Measurements from ENCODE around the gene STRADB. TPM values are rescaled to one million over a fixed set of nuclear protein-coding genes. Genes with fewer than 3 reads are reported as not detected.

STRADB gene
- total RNA-seq, 1 donor from 2014 or later: 109 TPM

DNA sequence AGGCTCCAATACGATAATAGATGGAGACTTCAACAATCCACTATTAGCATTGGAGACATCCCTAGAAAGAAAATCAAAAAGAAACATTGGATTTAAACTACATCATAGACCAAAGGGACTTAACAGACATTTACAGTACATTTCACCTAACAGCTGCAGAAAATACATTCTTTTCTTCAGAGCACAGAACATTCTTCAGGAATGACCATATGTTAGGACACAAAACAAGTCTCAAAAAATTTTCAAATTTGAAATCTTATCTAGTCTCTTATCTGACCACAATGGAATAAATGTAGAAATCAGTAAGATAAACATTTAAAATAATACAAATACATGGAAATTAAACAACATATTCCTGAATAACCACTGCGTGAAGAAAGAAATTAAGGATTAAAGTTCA, 68.7 kb downstream of the STRADB start:
- Histone ChIP-seq H3K4me3 (ENCODE audit: low read length in 3 of 3) (no peak overlapping the region), H3K9me3 (ENCODE audit: control insufficient read depth in 3 of 3, low read length in 3 of 3) (peaks cover 0 to 4% (median 0%) of the 10 kb centered on the region in 3 donors), H3K4me1 (ENCODE audit: control insufficient read depth in 3 of 3, insufficient read depth in 3 of 3, low read length in 3 of 3) (no peaks in the 10 kb centered on the region), H3K27ac (ENCODE audit: low read depth, low read length) (no peak overlapping the region), H3K27me3 (ENCODE audit: control insufficient read depth in 3 of 3, insufficient read depth in 3 of 3, low read length in 3 of 3) (no peaks in the 10 kb centered on the region), H3K36me3 (ENCODE audit: control insufficient read depth in 3 of 3, insufficient read depth in 3 of 3, low read length in 3 of 3) (no peaks in the 10 kb centered on the region), H3K9ac (ENCODE audit: low read depth in 1 of 3, low read length in 3 of 3) (no peak overlapping the region)

DNA sequence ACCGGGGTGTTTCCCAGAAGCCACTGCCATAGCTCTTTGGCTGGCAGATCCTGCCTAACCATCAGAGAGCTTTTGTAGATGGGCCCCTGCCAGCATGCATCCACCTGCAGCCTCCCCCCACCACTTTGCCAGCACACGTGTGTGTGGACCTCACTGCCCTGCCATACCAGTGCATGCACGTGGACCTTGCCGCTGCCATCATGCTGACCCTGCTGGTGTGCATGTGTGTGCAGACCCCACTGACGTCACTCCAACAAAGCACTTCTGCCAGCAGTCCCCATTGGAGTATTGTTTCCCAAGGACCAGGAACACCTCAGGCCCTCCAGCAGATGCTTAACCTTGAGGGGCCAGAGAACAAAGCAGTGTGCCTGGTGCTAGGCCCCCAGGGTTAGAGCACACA, 71.4 kb downstream of the STRADB start:
- H3K27me3 ChIP-seq (ENCODE audit: control insufficient read depth in 3 of 3, insufficient read depth in 3 of 3, low read length in 3 of 3): no peaks in the 10 kb centered on the region
- H3K4me3 ChIP-seq (ENCODE audit: low read length in 3 of 3): no peak overlapping the region
- no peak overlapping the region for H3K9ac ChIP-seq (ENCODE audit: low read depth in 1 of 3, low read length in 3 of 3)
- H3K9me3 ChIP-seq (ENCODE audit: control insufficient read depth in 3 of 3, low read length in 3 of 3): peaks cover 0 to 6% (median 3%) of the 10 kb centered on the region in 3 donors
- no peaks in the 10 kb centered on the region for H3K36me3 ChIP-seq (ENCODE audit: control insufficient read depth in 3 of 3, insufficient read depth in 3 of 3, low read length in 3 of 3)
- H3K4me1 ChIP-seq (ENCODE audit: control insufficient read depth in 3 of 3, insufficient read depth in 3 of 3, low read length in 3 of 3): no peaks in the 10 kb centered on the region
- no peak overlapping the region for H3K27ac ChIP-seq (ENCODE audit: low read depth, low read length)

DNA sequence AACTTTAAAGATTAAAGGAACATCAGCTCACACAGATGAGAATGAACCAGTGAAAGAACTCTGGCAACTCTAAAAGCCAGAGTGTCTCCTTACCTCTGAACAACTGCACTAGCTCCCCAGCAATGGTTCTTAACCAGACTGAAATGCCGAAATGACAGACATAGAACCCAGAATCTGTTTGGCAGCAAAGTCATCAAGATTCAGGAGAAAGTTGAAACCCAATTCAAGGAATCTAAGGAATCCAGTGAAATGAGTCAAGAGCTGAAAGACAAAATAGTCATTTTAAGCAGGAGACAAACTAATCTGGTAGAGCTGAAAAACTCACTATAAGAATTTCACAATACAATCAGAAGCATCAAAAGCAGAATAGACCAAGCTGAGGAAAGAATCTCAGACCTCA, 72.0 kb downstream of the STRADB start:
- Histone ChIP-seq H3K27ac (ENCODE audit: low read depth, low read length) (no peak overlapping the region), H3K9ac (ENCODE audit: low read depth in 1 of 3, low read length in 3 of 3) (no peak overlapping the region), H3K27me3 (ENCODE audit: control insufficient read depth in 3 of 3, insufficient read depth in 3 of 3, low read length in 3 of 3) (no peaks in the 10 kb centered on the region), H3K36me3 (ENCODE audit: control insufficient read depth in 3 of 3, insufficient read depth in 3 of 3, low read length in 3 of 3) (no peaks in the 10 kb centered on the region), H3K4me3 (ENCODE audit: low read length in 3 of 3) (no peak overlapping the region), H3K9me3 (ENCODE audit: control insufficient read depth in 3 of 3, low read length in 3 of 3) (peaks cover under 1 to 6% (median 3%) of the 10 kb centered on the region in 3 donors), H3K4me1 (ENCODE audit: control insufficient read depth in 3 of 3, insufficient read depth in 3 of 3, low read length in 3 of 3) (no peaks in the 10 kb centered on the region)

Small RNA genes lying within 50 kb of the gene (small RNA-seq; reads per million reads assigned to genes)
- not detected for gene RF00019

Other genes with a start within 250 kb of the STRADB start
- gene CASP8, start 191.2 kb upstream of the STRADB start, total RNA-seq: 8.4 TPM
- 1.0 TPM for gene FLACC1, start 94.4 kb upstream of the STRADB start, total RNA-seq
- gene TRAK2, start 282 bp upstream of the STRADB start, total RNA-seq: 32.9 TPM
- 19.3 TPM for gene TMEM237, start 191.8 kb downstream of the STRADB start, total RNA-seq
- under 0.01 TPM for gene MPP4, start 246.9 kb downstream of the STRADB start, total RNA-seq